ENCODE results near the gene DEFB119. TPM values are rescaled to one million over a fixed set of nuclear protein-coding genes. Genes with fewer than 3 reads are reported as not detected.
"Not testable (repeated sequence)": the region's sequence is repeated elsewhere in the genome, so short reads cannot be mapped to it uniquely, and the experiment has no call there.

The DEFB119 gene
- total RNA-seq, 1 experiment from 2014 or later = not detected

DNA sequence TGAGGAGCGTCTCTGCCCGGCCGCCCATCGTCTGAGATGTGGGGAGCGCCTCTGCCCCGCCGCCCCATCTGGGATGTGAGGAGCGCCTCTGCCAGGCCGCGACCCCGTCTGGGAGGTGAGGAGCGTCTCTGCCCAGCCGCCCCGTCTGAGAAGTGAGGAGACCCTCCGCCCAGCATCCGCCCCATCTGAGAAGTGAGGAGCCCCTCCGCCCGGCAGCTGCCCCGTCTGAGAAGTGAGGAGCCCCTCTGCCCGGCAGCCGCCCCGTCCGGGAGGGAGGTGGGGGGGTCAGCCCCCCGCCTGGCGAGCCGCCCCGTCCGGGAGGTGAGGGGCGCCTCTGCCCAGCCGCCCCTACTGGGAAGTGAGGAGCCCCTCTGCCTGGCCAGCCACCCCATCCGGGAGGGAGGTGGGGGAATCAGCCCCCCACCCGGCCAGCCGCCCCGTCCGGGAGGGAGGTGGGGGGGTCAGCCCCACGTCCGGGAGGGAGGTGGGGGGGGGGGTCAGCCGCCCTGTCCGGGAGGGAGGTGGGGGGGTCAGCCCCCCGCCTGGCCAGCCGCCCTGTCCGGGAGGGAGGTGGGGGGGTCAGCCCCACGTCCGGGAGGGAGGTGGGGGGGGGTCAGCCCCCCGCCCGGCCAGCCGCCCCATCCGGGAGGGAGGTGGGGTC is 36.6 kb upstream of the DEFB119 start:
- not testable (repeated sequence) for H4K5ac ChIP-seq (ENCODE audit: insufficient read length, low read depth, low read length); H4K91ac ChIP-seq (ENCODE audit: insufficient read length, low read depth, low read length); H3K23me2 ChIP-seq (ENCODE audit: insufficient read length, low read depth, low read length, poor library complexity, severe bottlenecking); H3K4ac ChIP-seq (ENCODE audit: low read depth, low read length); H3K18ac ChIP-seq (ENCODE audit: insufficient read length, low read depth, low read length); H3K4me3 Mint-ChIP-seq; DNase-seq; H3K27ac ChIP-seq (ENCODE audit: insufficient read length, low read depth, low read length); H4K20me1 ChIP-seq (ENCODE audit: control insufficient read depth, insufficient read depth, insufficient read length); H2BK5ac ChIP-seq (ENCODE audit: insufficient read length, low read length); H3K4me1 Mint-ChIP-seq; H3K27me3 Mint-ChIP-seq (ENCODE audit: low read depth); H3K56ac ChIP-seq (ENCODE audit: insufficient read length, low read depth, low read length); H2BK15ac ChIP-seq (ENCODE audit: low read depth, low read length); H3K27me3 ChIP-seq (ENCODE audit: insufficient read depth, low read length); H2BK12ac ChIP-seq (ENCODE audit: insufficient read length, low read depth, low read length); H3K79me2 ChIP-seq (ENCODE audit: insufficient read depth, low read length); H3T11ph ChIP-seq (ENCODE audit: low read length); H3K4me2 ChIP-seq (ENCODE audit: insufficient read depth, insufficient read length, low read length); H3K9ac ChIP-seq (ENCODE audit: extremely low read depth, insufficient read length, low read length); H4K8ac ChIP-seq (replicated peaks; ENCODE audit: insufficient read length, low read depth, low read length); H3K23ac ChIP-seq (ENCODE audit: insufficient read length, low read depth, low read length); H3K27ac Mint-ChIP-seq; H3K4me1 ChIP-seq (ENCODE audit: insufficient read depth, low read length); H2AK5ac ChIP-seq (ENCODE audit: insufficient read length, low read length); H3K14ac ChIP-seq (ENCODE audit: insufficient read depth, low read length); H2BK120ac ChIP-seq (ENCODE audit: low read depth, low read length, poor library complexity, severe bottlenecking); H3K79me1 ChIP-seq (ENCODE audit: insufficient read depth, low read depth, low read length, poor library complexity, severe bottlenecking); H2BK20ac ChIP-seq (ENCODE audit: low read depth, low read length, poor library complexity, severe bottlenecking); H2AFZ ChIP-seq (ENCODE audit: low read length)
- no CpG with 5 or more reads among the region's 48 CpGs for WGBS (ENCODE audit: extremely low coverage, insufficient read length, low lambda C conversion rate)
- Mint-ChIP-seq H3K9me3 (peaks cover 58 to 65% of the 10 kb centered on the region in 2 experiments), H3K36me3 (ENCODE audit: insufficient read depth in 1 of 3, low read depth in 3 of 3) (peaks cover 0 to 24% (median 5%) of the 10 kb centered on the region in 3 experiments; a peak in 5 of 7 replicates)
- peaks cover 34% of the 10 kb centered on the region for H3K9me3 ChIP-seq (ENCODE audit: control insufficient read depth, low read depth, low read length)
